IPS-11a (cell line): ENCODE results near the gene LRRC37A.
"Not testable (repeated sequence)": the region's sequence is repeated elsewhere in the genome, so short reads cannot be mapped to it uniquely, and the experiment has no call there.

Experiments used
- H3K4me3 ChIP-seq: one replicate; pipeline ENCODE4 v1.5.1; 2013; ENCODE audit warnings: low read depth, low read length, control low read depth

LRRC37A gene

GRCh38 chr17:46294831-46295230 is at the start of gene LRRC37A:
TSS of gene LRRC37A (plus strand) at chr17:46295131. CDS start at chr17:46295134, 3 bp downstream.
- not testable (repeated sequence) for H3K4me3 ChIP-seq

- not testable (repeated sequence) for H3K4me3 ChIP-seq
These were observed 45.8 kb upstream of the LRRC37A start for GRCh38 chr17:46249153-46249552.

- H3K4me3 ChIP-seq = not testable (repeated sequence)
These were observed 42.1 kb upstream of the LRRC37A start for GRCh38 chr17:46252804-46253203.

GRCh38 chr17:46253722-46254121 is 41.2 kb upstream of the LRRC37A start:
- H3K4me3 ChIP-seq = not testable (repeated sequence)

- H3K4me3 ChIP-seq = not testable (repeated sequence)
These were observed 40.7 kb upstream of the LRRC37A start for GRCh38 chr17:46254215-46254614.

GRCh38 chr17:46256369-46256768 is 38.6 kb upstream of the LRRC37A start:
- not testable (repeated sequence) for H3K4me3 ChIP-seq

- H3K4me3 ChIP-seq = not testable (repeated sequence)
These were observed 34.9 kb upstream of the LRRC37A start for GRCh38 chr17:46259845-46260661.

- no peak overlapping the region for H3K4me3 ChIP-seq
These were observed 32.7 kb upstream of the LRRC37A start for GRCh38 chr17:46262271-46262670.

GRCh38 chr17:46264456-46265198 is 30.3 kb upstream of the LRRC37A start:
- H3K4me3 ChIP-seq = no peak overlapping the region

- H3K4me3 ChIP-seq = peak overlapping the region; percentile 60
These were observed 28.8 kb upstream of the LRRC37A start for GRCh38 chr17:46266063-46266655.

GRCh38 chr17:46266656-46267544 is 28.0 kb upstream of the LRRC37A start:
- peak overlapping the region; percentile 65 for H3K4me3 ChIP-seq

GRCh38 chr17:46270032-46270431 is 24.9 kb upstream of the LRRC37A start:
- no peak overlapping the region for H3K4me3 ChIP-seq

- H3K4me3 ChIP-seq = no peak overlapping the region
These were observed 21.2 kb upstream of the LRRC37A start for GRCh38 chr17:46273541-46274236.

- no peak overlapping the region for H3K4me3 ChIP-seq
These were observed 20.7 kb upstream of the LRRC37A start for GRCh38 chr17:46274238-46274637.

GRCh38 chr17:46276728-46277479 is 18.0 kb upstream of the LRRC37A start:
- not testable (repeated sequence) for H3K4me3 ChIP-seq

GRCh38 chr17:46281336-46281735 is 13.6 kb upstream of the LRRC37A start:
- not testable (repeated sequence) for H3K4me3 ChIP-seq

- not testable (repeated sequence) for H3K4me3 ChIP-seq
These were observed 12.3 kb upstream of the LRRC37A start for GRCh38 chr17:46282635-46283034.

GRCh38 chr17:46284467-46284866 is 10.5 kb upstream of the LRRC37A start:
- not testable (repeated sequence) for H3K4me3 ChIP-seq

- not testable (repeated sequence) for H3K4me3 ChIP-seq
These were observed 9.4 kb upstream of the LRRC37A start for GRCh38 chr17:46285500-46285899.
